HepG2 (cell line): ENCODE results near the gene GPC6. TPM values are rescaled to one million over a fixed set of nuclear protein-coding genes. Genes with fewer than 3 reads are reported as not detected.

Experiments used
- ATAC-seq: fragments of 200-7000 bp; cut with Tn5 transposase; 3 replicates; pipeline ENCODE4 v1.9.1; 2020; ENCODE audit warnings: mild to moderate bottlenecking, moderate library complexity
- BruUV-seq: library from RNA; stranded (reverse); fragments of 400-500 nt; replicated peaks from 2 replicates; lab custom pipeline; 2021; lab: Mats Ljungman, UMichigan
- CTCF ChIA-PET: fragments of 300-600 bp; formaldehyde crosslinking; extraction: SDS; loops from one replicate; lab custom pipeline; 2021; ENCODE audit warnings: low total read pairs, inconsistent platforms, low intra/inter-chr PET ratio; lab: Yijun Ruan, JAX
- POLR2A ChIA-PET: fragments of 350-600 bp; sonication (Branson Sonifier 250); formaldehyde crosslinking; loops from one replicate; lab custom pipeline; 2020; ENCODE audit warnings: antibody characterized with exemption, inconsistent platforms; lab: Yijun Ruan, JAX
- DNase-seq: peaks from one replicate; pipeline ENCODE4 v3.0.0-alpha.2; 2015; ENCODE audit warnings: low spot score
- FAIRE-seq: peaks from 3 replicates; lab custom pipeline; 2011; peaks lifted over from hg19 to GRCh38; lab: Jason Lieb, UNC
- H2AFZ ChIP-seq: one replicate; pipeline ENCODE4 v1.6.1; 2011; ENCODE audit warnings: low read length, inconsistent platforms
- H3K27ac ChIP-seq: fragments of 300-600 bp; 3 replicates; pipeline ENCODE4 v1.8.0; 2011; ENCODE audit warnings: mixed run types, mild to moderate bottlenecking, mixed read lengths, low read length, inconsistent platforms; ENCODE audit not compliant: insufficient read depth; ENCODE audit errors: extremely low read length
- H3K27me3 ChIP-seq, 2 experiments: fragments of 200-600 bp in 1 of 2; 2 replicates in 1 of 2; 3 replicates in 1 of 2; pipeline versions ENCODE4 v1.6.0 to v1.8.0; 2011; ENCODE audit warnings: low read length in 2 of 2, mild to moderate bottlenecking in 2 of 2, moderate library complexity in 2 of 2, inconsistent platforms in 1 of 2; ENCODE audit not compliant: insufficient read depth in 2 of 2, control insufficient read depth in 1 of 2
- H3K36me3 ChIP-seq, 2 experiments: fragments of 200-600 bp in 1 of 2; replicated peaks in 1 of 2; 2 replicates in 1 of 2; 3 replicates in 1 of 2; pipeline versions ENCODE4 v1.5.1 to v1.8.0; 2011; ENCODE audit warnings: low read length in 2 of 2, inconsistent platforms in 1 of 2; ENCODE audit not compliant: insufficient read depth in 2 of 2, control insufficient read depth in 1 of 2
- H3K4me1 ChIP-seq: 2 replicates; pipeline ENCODE4 v1.5.1; 2012; ENCODE audit warnings: low read length, inconsistent platforms; ENCODE audit not compliant: insufficient read depth
- H3K4me2 ChIP-seq: 2 replicates; pipeline ENCODE4 v1.6.0; 2011; ENCODE audit warnings: low read depth, low read length, inconsistent platforms
- H3K4me3 ChIP-seq, 3 experiments: fragments of 200-600 bp in 1 of 3; sonication (generic), shearing (Covaris generic) in 1 of 3; replicated peaks in 1 of 3; 2 replicates each; pipeline ENCODE4 v1.5.1; 2011 to 2016; ENCODE audit warnings: low read length in 3 of 3, inconsistent platforms in 2 of 3, low read depth in 2 of 3, mild to moderate bottlenecking in 2 of 3, control low read depth in 1 of 3, mixed read lengths in 1 of 3; ENCODE audit not compliant: insufficient read depth in 1 of 3
- H3K79me2 ChIP-seq: one replicate; pipeline ENCODE4 v1.6.1; 2011; ENCODE audit warnings: low read length, inconsistent platforms; ENCODE audit not compliant: insufficient read depth
- H3K9ac ChIP-seq: 2 replicates; pipeline ENCODE4 v1.6.0; 2011; ENCODE audit warnings: mild to moderate bottlenecking, low read depth, low read length, inconsistent platforms; ENCODE audit not compliant: insufficient read depth
- H3K9me3 ChIP-seq: 2 replicates; pipeline ENCODE4 v1.5.1; 2012; ENCODE audit warnings: mild to moderate bottlenecking, low read length
- H4K20me1 ChIP-seq: 2 replicates; pipeline ENCODE4 v1.6.0; 2011; ENCODE audit warnings: inconsistent platforms, mild to moderate bottlenecking, low read length, moderate library complexity; ENCODE audit not compliant: insufficient read depth
- ATF5 ChIP-seq: sonication (generic); formaldehyde crosslinking; IDR thresholded peaks from 2 replicates; pipeline ENCODE4 v1.4.0; 2020; ENCODE audit warnings: mild to moderate bottlenecking, low read depth, missing genetic modification reagents
- EED ChIP-seq: sonication (generic); formaldehyde crosslinking; IDR thresholded peaks from 2 replicates; pipeline ENCODE4 v1.5.0; 2020; ENCODE audit warnings: mild to moderate bottlenecking, missing genetic modification reagents
- GPBP1L1 ChIP-seq: sonication (generic); formaldehyde crosslinking; IDR thresholded peaks from 2 replicates; pipeline ENCODE4 v1.5.0; 2020; ENCODE audit warnings: mild to moderate bottlenecking, missing genetic modification reagents
- HNF4A ChIP-seq: sonication (generic); formaldehyde crosslinking; IDR thresholded peaks from 2 replicates; pipeline ENCODE4 v1.4.0; 2020; ENCODE audit warnings: missing genetic modification reagents
- HNF4G ChIP-seq, 2 experiments: sonication (generic) in 1 of 2; formaldehyde crosslinking in 1 of 2; IDR thresholded peaks; 2 replicates each; pipeline versions ENCODE4 v1.4.0 to v1.6.1; 2011 to 2020; ENCODE audit warnings: borderline replicate concordance in 2 of 2, low read depth in 2 of 2, mild to moderate bottlenecking in 2 of 2, low read length in 1 of 2, missing genetic modification reagents in 1 of 2, moderate library complexity in 1 of 2
- HOMEZ ChIP-seq: IDR thresholded peaks from 2 replicates; pipeline ENCODE4 v1.6.1; 2016; ENCODE audit warnings: low read depth
- KDM4B ChIP-seq: sonication (generic); formaldehyde crosslinking; IDR thresholded peaks from 2 replicates; pipeline ENCODE4 v1.4.0; 2020; ENCODE audit warnings: missing genetic modification reagents
- MEIS1 ChIP-seq: sonication (generic); formaldehyde crosslinking; IDR thresholded peaks from 2 replicates; pipeline ENCODE4 v1.9.0; 2021; ENCODE audit warnings: mild to moderate bottlenecking, missing genetic modification reagents, moderate library complexity, borderline replicate concordance
- MZF1 ChIP-seq: sonication (generic); formaldehyde crosslinking; IDR thresholded peaks from 2 replicates; pipeline ENCODE4 v1.8.1; 2023; ENCODE audit warnings: mild to moderate bottlenecking, missing genetic modification reagents, borderline replicate concordance
- RNF2 ChIP-seq: fragments of 450-650 bp; conservative IDR thresholded peaks from 2 replicates; pipeline ENCODE4 v1.6.1; 2016; ENCODE audit warnings: low read depth
- SMYD3 ChIP-seq: sonication (generic); formaldehyde crosslinking; IDR thresholded peaks from 2 replicates; pipeline ENCODE4 v1.8.1; 2023; ENCODE audit warnings: mild to moderate bottlenecking, missing genetic modification reagents
- SOX6 ChIP-seq, 2 experiments: fragments of 450-650 bp in 1 of 2; sonication (generic) in 1 of 2; formaldehyde crosslinking in 1 of 2; IDR thresholded peaks; 2 replicates each; pipeline versions ENCODE4 v1.4.0 to v1.6.1; 2017 to 2020; ENCODE audit warnings: antibody characterized with exemption in 1 of 2, mild to moderate bottlenecking in 1 of 2, missing genetic modification reagents in 1 of 2
- TCF7L2 ChIP-seq: IDR thresholded peaks from 2 replicates; pipeline ENCODE4 v1.6.1; 2011; ENCODE audit warnings: mild to moderate bottlenecking, low read depth, low read length, moderate library complexity
- TEAD2 ChIP-seq: sonication (generic); formaldehyde crosslinking; IDR thresholded peaks from 2 replicates; pipeline ENCODE4 v1.9.0; 2021; ENCODE audit warnings: missing genetic modification reagents
- ZBTB39 ChIP-seq: sonication (generic); formaldehyde crosslinking; IDR thresholded peaks from 2 replicates; pipeline ENCODE4 v1.5.0; 2020; ENCODE audit warnings: missing genetic modification reagents
- ZEB1 ChIP-seq: IDR thresholded peaks from 2 replicates; pipeline ENCODE4 v1.6.1; 2012; ENCODE audit warnings: mild to moderate bottlenecking, low read depth, inconsistent platforms; ENCODE audit not compliant: insufficient replicate concordance
- ZNF10 ChIP-seq: sonication (generic); formaldehyde crosslinking; IDR thresholded peaks from 2 replicates; pipeline ENCODE4 v1.4.0; 2020; ENCODE audit warnings: mild to moderate bottlenecking, low read depth, missing genetic modification reagents, borderline replicate concordance
- ZNF136 ChIP-seq: sonication (generic); formaldehyde crosslinking; IDR thresholded peaks from 2 replicates; pipeline ENCODE4 v1.8.1; 2022; ENCODE audit warnings: low read depth, mild to moderate bottlenecking, moderate library complexity, missing genetic modification reagents
- ZNF777 ChIP-seq: sonication (generic); formaldehyde crosslinking; IDR thresholded peaks from 2 replicates; pipeline ENCODE4 v1.4.0; 2020; ENCODE audit warnings: missing genetic modification reagents
- in situ Hi-C: cut with HindIII; loops from 2 replicates; pipeline ENCODE4 v1.10.0; 2017; ENCODE audit warnings: low pct_unique_long_range_greater_than_20kb; ENCODE audit not compliant: extremely low pct_ligation_motif_present
- intact Hi-C: fragments of 100-400 bp; cut with micrococcal nuclease; formaldehyde crosslinking; loops from one replicate; pipeline ENCODE4 v1.10.0; 2022; ENCODE audit not compliant: unreplicated experiment
- polyA plus RNA-seq, 8 experiments: library from polyadenylated mRNA; depleted of rRNA in 3 of 8; stranded (reverse) in 7 of 8; unstranded in 1 of 8; fragments of >200 nt; fragmentation: Illumina TruSeq in 4 of 8; extraction: Trizol in 4 of 8; gene quantifications; 2 replicates each; pipeline versions ENCODE4 v1.2.1 to v1.2.3, GENCODE V29; 2011 to 2016; ENCODE audit warnings: low read depth in 4 of 8, missing spikeins in 1 of 8, mixed read lengths in 1 of 8; ENCODE audit not compliant: insufficient read depth in 1 of 8
- total RNA-seq, 5 experiments: library from RNA; depleted of rRNA; stranded (reverse); fragments of >200 nt; fragmentation: Illumina TruSeq; extraction: Trizol; gene quantifications; 2 replicates each; pipeline ENCODE4 v1.2.3, GENCODE V29; 2016; ENCODE audit warnings: low read depth in 1 of 5

The GPC6 gene
- total and polyA plus RNA-seq, 2 of the 13 experiments (the other 11 are each of a cell fraction or from before 2014, with no cell fraction given), result 24.5 to 33.9 TPM

GRCh38 chr13:94182185-94182761 lies 955.7 kb downstream of the GPC6 start:
- ATAC-seq, result peak; percentile 61
- Histone ChIP-seq H3K27me3 (no peaks in the 10 kb centered on the region), H3K4me1 (peaks cover 37% of the 10 kb centered on the region), H3K79me2 (no peaks in the 10 kb centered on the region), H3K4me2 (peak overlapping the region; percentile 38; the same call in 1 of the 2 replicates), H3K9ac (no peak overlapping the region), H4K20me1 (no peaks in the 10 kb centered on the region), H3K9me3 (no peaks in the 10 kb centered on the region), H2AFZ (no peak overlapping the region), H3K4me3 (no peak overlapping the region), H3K36me3 (no peaks in the 10 kb centered on the region), H3K27ac (peak overlapping the region; percentile 31)
- in situ Hi-C loops, result loop anchor here (25.0 kb wide), 1 partner anchor 945 kb away; the partner anchor contains the start of gene GPC6
- BruUV-seq, result no TSS peak
- intact Hi-C loops, result no loop called here
- DNase-seq, result no peak
- POLR2A ChIA-PET, result interaction anchor here (1.0 to 1.1 kb wide), 2 partner anchors 10 to 63 kb away, joined by 3 read pairs; no protein-coding TSS in a partner anchor
- no peak for FAIRE-seq
- CTCF ChIA-PET, result no interaction called here
- no peak for TF ChIP-seq TEAD2 (CRISPR knock-in tag)
- no peak for TF ChIP-seq MZF1 (CRISPR knock-in tag)
- TF ChIP-seq ZNF777 (CRISPR knock-in tag), result no peak
- no peak for TF ChIP-seq KDM4B (CRISPR knock-in tag)
- TF ChIP-seq TCF7L2, result no peak
- TF ChIP-seq SMYD3 (CRISPR knock-in tag), result no peak
- TF ChIP-seq HOMEZ (CRISPR knock-in tag), result 0 out of 2 replicates have a peak, but pooled peaks have one; percentile 3
- TF ChIP-seq SOX6 (IDR thresholded peaks at IDR 0.05), result no peak
- no peak for TF ChIP-seq SOX6 (CRISPR knock-in tag; IDR thresholded peaks at IDR 0.05)
- TF ChIP-seq HNF4G (IDR thresholded peaks at IDR 0.05; ENCODE audit: borderline replicate concordance, low read depth, low read length), result 0 out of 2 replicates have a peak, but pooled peaks have one; percentile 15
- TF ChIP-seq HNF4G (CRISPR knock-in tag; IDR thresholded peaks at IDR 0.05; ENCODE audit: borderline replicate concordance, low read depth), result no peak
- no peak for TF ChIP-seq ZNF136 (CRISPR knock-in tag)
- TF ChIP-seq HNF4A (CRISPR knock-in tag), result peak; percentile 44
- no peak for TF ChIP-seq RNF2
- TF ChIP-seq ATF5 (CRISPR knock-in tag), result no peak
- no peak for TF ChIP-seq ZNF10 (CRISPR knock-in tag)
- no peak for TF ChIP-seq MEIS1
- no peak for TF ChIP-seq ZBTB39 (CRISPR knock-in tag)
- no peak for TF ChIP-seq GPBP1L1 (CRISPR knock-in tag)
- TF ChIP-seq ZEB1, result peak; percentile 69
- TF ChIP-seq EED, result no peak
